Measurements from ENCODE around the gene CBLIF.
"Not testable (repeated sequence)": the region's sequence is repeated elsewhere in the genome, so short reads cannot be mapped to it uniquely, and the experiment has no call there.

Gene CBLIF

DNA sequence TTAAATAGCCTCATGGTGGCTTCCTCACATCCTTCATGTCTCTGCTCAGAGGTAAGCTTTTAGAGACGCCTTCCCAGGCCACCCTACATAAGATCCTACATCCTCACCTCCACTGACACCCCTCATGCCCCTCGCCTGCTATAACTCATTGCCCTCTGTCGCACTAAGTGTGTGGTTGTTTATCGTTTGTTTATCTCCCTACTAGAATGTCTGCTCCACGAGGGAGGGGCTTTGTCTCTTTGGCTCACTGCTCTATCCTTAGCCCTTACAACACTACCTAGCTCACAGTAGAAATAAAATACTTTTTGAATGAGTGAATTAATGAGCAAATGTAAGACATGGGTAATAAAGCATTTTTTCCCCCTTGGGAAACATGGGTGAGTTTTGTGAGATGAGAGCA is 1.3 kb upstream of the CBLIF start:
- no peak for DNase-seq

GRCh38 chr11:59842316-59842715 is 3.0 kb downstream of the CBLIF start:
- no peak for DNase-seq

DNA sequence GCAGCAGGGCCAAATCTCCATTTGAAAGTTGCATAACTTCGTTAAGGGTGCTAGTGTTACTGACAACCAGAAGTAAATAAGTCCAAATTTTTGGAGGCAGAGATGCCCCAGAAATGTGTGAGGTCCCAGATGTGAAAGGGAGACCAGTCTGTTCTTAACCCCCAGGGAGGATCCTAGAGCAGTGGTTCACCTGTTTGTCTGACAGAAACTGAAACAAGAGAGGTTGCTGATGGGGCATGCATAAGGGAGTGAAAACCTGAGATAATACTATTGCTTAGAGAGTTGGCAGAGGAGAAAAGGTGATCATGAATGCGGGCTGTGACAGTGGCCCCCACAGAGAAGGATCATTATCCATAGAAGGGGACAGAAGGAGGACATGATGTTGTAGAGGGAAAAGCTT is 3.8 kb downstream of the CBLIF start:
- DNase-seq, result no peak

GRCh38 chr11:59839615-59840014 is 5.7 kb downstream of the CBLIF start:
- no peak for DNase-seq

DNA sequence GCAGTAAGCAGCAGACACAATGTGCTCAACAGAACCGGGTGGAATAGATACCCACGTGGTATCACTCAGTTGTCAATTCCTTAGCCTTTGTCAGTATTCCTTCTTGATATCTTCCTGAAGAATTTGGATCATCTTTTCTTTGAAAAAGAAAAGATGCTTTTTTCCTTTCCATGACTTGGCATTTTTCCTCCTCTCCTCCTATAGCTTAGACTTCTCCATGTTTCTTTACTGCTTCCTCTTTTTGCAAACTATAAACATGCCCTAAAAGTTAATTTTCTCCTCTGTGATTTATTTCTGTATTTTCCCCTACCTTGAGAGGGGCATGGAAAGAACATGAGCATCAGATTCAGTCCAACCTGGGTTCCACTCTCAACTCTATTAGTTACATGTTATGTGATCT is 11.7 kb downstream of the CBLIF start:
- DNase-seq, result no peak

- DNase-seq, result no peak
These were observed 15.9 kb downstream of the CBLIF start for GRCh38 chr11:59829358-59829757.

GRCh38 chr11:59822989-59823566 is 22.2 kb downstream of the CBLIF start:
- peak; percentile 63 for DNase-seq

DNA sequence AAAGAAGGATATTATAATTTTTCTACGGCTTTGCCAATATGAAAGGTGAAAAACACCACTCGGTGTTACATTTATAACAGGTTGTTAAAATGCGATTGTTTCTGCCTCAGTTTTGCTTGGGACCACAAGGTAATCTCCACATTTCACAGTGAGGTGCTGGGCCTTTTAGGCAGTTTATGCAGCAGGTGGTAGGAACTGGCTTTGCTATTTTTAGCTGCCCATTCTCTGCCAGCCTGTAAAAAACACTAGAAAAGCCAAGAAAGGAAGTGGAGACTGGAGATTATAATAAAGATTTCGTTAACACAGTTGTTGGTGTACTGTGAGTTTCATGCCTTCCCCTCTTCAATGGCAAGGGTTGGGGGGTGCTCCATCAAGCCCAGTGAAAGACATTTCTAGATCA is 26.7 kb downstream of the CBLIF start:
- DNase-seq, result no peak

DNA sequence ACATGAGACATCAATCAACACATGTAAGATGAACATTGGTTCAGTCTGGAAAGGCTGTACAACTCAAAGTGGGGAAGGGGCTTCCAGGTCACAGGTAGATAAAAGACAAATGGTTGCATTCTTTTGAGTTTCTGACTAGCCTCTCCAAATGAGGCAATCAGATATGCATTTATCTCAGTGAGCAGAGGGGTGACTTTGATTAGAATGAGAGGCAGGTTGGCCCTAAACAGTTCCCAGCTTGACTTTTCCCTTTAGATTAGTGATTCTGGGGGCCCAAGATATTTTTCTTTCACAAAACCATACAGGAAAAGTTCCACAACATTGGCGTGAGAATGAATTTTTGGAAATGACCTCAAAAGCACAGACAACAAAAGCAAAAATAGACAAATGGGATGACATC is 28.9 kb downstream of the CBLIF start:
- not testable (repeated sequence) for DNase-seq

- no peak for DNase-seq
These were observed 29.5 kb downstream of the CBLIF start for GRCh38 chr11:59815754-59816153.

GRCh38 chr11:59814021-59814420 is 31.3 kb downstream of the CBLIF start:
- no peak for DNase-seq

- no peak for DNase-seq
These were observed 31.9 kb downstream of the CBLIF start for GRCh38 chr11:59813364-59813763.

- no peak for DNase-seq
These were observed 33.1 kb downstream of the CBLIF start for GRCh38 chr11:59812220-59812619.

GRCh38 chr11:59810911-59811259 is 34.4 kb downstream of the CBLIF start:
- DNase-seq, result no peak

DNA sequence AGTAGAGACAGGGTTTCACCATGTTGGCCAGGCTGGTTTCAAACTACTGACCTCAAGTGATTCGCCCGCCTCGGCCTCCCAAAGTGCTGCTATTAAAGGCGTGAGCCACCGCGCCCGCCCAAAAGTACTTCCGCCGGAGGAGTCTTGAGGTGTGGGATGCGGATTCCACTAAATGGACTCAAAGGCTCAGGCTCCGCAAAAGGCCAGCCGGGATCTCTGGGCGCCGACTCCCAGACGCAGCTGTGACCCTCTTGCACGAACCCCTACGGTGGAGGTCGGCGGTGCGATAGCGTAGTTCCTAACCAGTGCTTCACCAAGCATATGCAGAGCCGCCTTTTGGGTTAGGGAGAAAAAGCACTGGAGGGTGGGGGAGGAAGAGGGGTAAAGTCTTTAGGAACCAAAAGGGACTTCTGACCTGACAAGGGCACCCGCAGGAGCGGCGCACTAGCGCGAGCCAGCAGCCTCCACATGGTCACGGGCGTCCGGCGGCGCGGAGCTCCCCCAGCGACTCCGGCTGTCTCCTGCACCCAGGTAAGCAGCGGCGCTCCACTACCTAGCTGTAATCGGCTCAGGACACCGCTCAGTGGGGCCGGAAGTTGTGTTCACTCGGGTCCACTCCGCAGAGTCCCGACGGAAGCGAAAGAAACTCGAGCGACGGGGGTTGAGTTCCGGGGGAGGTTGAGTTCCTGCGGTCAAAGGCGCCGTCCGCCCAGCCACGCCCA is 34.9 kb downstream of the CBLIF start, which contains the start of gene MRPL16:
TSS of gene MRPL16 (minus strand) at position 590 of the 722 bp plus-strand sequence. CDS start at position 470, 120 bp downstream.
- DNase-seq, result peak; percentile 89

- no peak for DNase-seq
These were observed 38.2 kb downstream of the CBLIF start for GRCh38 chr11:59807047-59807610.

- DNase-seq, result no peak
These were observed 41.2 kb downstream of the CBLIF start for GRCh38 chr11:59804061-59804460.

GRCh38 chr11:59802639-59803176 is 42.6 kb downstream of the CBLIF start:
- DNase-seq, result no peak

DNA sequence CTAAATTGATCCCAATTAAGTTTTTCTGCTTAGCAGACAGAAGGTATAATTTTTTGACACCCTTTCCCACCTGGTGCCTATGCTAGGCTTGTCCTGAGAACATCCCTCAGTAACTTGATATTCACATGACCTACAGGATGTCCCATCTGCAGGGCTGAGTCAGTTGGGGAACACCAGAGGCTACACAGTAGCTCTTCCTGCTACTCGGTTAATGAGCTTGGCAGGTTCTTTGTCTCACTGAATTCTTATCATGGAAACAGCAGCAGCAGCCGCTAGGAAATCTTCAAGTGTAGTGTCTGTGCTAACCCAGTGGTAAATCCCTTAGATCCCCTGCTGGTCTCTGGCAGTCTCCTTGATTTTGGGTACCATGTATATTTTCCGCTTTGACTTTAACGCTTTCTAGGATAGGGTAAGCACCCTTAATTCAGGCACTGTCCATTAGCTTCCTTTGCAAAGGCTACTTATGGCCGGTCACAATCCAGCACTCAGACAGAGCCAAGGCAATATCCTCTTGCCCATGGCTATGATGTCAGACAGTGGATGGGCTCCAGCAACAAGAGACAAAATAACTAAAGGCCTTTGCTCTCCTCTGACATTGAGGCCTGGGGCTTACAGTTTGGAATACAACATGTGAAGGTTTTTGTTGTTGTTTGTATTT is 43.2 kb downstream of the CBLIF start:
- no peak for DNase-seq

- no peak for DNase-seq
These were observed 44.1 kb downstream of the CBLIF start for GRCh38 chr11:59801160-59801706.

- DNase-seq, result no peak
These were observed 44.8 kb downstream of the CBLIF start for GRCh38 chr11:59800390-59801025.

DNA sequence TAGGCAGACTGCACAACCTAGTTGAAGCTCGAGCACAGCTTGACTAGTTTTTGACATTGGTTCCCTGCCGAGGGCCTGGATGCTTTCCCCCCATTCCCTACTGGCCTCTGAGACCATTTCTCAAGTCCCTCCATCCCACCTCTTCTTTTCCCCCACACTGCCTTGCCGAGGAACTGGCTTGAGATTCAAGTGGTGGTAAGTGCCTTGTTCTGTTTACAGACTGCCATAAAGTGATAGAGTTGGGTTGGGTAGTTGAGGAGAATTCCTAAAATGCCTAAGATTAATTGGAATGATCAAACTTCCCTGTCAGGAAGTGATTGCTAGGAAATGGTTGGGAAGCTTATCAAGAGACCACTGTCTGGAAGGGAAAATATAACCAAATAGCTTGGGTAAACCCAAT is 50.9 kb downstream of the CBLIF start:
- no peak for DNase-seq

DNA sequence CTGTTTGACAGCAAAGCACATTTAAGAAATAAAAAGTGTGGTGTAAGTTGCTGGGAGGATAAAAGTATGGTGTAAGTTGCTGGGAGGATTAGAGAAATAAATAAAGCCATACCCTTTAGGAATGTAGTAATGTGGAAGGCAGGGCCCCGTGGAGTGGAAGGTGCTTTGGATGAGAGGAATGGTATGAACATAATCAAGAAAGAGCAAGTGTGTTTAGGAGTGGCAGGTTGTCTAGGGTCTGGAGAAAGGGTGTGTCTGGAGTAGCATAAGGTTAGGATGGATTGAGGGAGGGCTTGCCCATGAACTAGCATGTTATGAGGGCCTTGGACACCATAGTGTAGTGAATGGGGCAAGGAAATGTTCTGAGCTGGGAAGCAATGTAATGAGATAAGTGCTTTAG is 52.8 kb downstream of the CBLIF start:
- DNase-seq, result no peak
